GM23338 (cell line): ENCODE results near the gene COL18A1. TPM values are rescaled to one million over a fixed set of nuclear protein-coding genes. Genes with fewer than 3 reads are reported as not detected.

ENCODE experiments used
- ATAC-seq: fragments of 200-7000 bp; cut with Tn5 transposase; 3 replicates; pipeline ENCODE4 v1.9.1; 2020
- DNase-seq: peaks from one replicate; pipeline ENCODE4 v3.0.0-alpha.2; 2015; ENCODE audit warnings: low spot score
- H2AFZ ChIP-seq: fragments of 200-600 bp; sonication (generic); 2 replicates; pipeline ENCODE4 v1.8.0; 2016; ENCODE audit warnings: antibody characterized with exemption, mild to moderate bottlenecking, moderate library complexity
- H3F3A ChIP-seq: fragments of 200-600 bp; sonication (generic); replicated peaks from 2 replicates; pipeline ENCODE4 v1.8.0; 2017; ENCODE audit warnings: antibody characterized with exemption, mixed run types, low read depth
- H3K27ac ChIP-seq: fragments of 200-600 bp; sonication (generic); 2 replicates; pipeline ENCODE4 v1.6.1; 2016; ENCODE audit warnings: low read depth
- H3K27me3 ChIP-seq: fragments of 200-600 bp; sonication (generic); 2 replicates; pipeline ENCODE4 v1.8.0; 2016; ENCODE audit warnings: mild to moderate bottlenecking, mixed run types, moderate library complexity; ENCODE audit not compliant: insufficient read depth
- H3K36me3 ChIP-seq: fragments of 200-600 bp; sonication (generic); 2 replicates; pipeline ENCODE4 v1.8.0; 2016; ENCODE audit warnings: mild to moderate bottlenecking; ENCODE audit not compliant: insufficient read depth
- H3K4me1 ChIP-seq: fragments of 200-600 bp; sonication (generic); 2 replicates; pipeline ENCODE4 v1.8.0; 2016; ENCODE audit warnings: mild to moderate bottlenecking, moderate library complexity; ENCODE audit not compliant: insufficient read depth
- H3K4me2 ChIP-seq: fragments of 200-600 bp; sonication (generic); 2 replicates; pipeline ENCODE4 v1.7.1; 2017; ENCODE audit warnings: mixed run types
- H3K4me3 ChIP-seq: fragments of 200-600 bp; sonication (generic); 2 replicates; pipeline ENCODE4 v1.6.1; 2016; ENCODE audit warnings: mixed run types
- H3K79me2 ChIP-seq: fragments of 200-600 bp; sonication (generic); replicated peaks from 2 replicates; pipeline ENCODE4 v1.8.0; 2017; ENCODE audit warnings: mild to moderate bottlenecking; ENCODE audit not compliant: insufficient read depth
- H3K9me2 ChIP-seq: fragments of 200-600 bp; sonication (generic); 2 replicates; pipeline ENCODE4 v1.8.0; 2017; ENCODE audit not compliant: insufficient read depth
- H4K20me1 ChIP-seq: fragments of 200-600 bp; sonication (generic); replicated peaks from 2 replicates; pipeline ENCODE4 v1.8.0; 2017; ENCODE audit warnings: mild to moderate bottlenecking; ENCODE audit not compliant: insufficient read depth
- H3K27ac Mint-ChIP-seq: 2 replicates; pipeline ENCODE4 v1.8.0; 2020; ENCODE audit warnings: inconsistent platforms, mild to moderate bottlenecking, moderate library complexity, mixed read lengths
- H3K27me3 Mint-ChIP-seq: 3 replicates; pipeline ENCODE4 v1.8.0; 2022; ENCODE audit warnings: low read depth, mild to moderate bottlenecking, moderate library complexity, mixed read lengths, inconsistent platforms; ENCODE audit not compliant: insufficient read depth, poor library complexity
- H3K36me3 Mint-ChIP-seq: 3 replicates; pipeline ENCODE4 v1.8.0; 2021; ENCODE audit warnings: low read depth, mild to moderate bottlenecking, inconsistent platforms, moderate library complexity, mixed read lengths
- H3K4me1 Mint-ChIP-seq: 3 replicates; pipeline ENCODE4 v1.8.0; 2020; ENCODE audit warnings: mild to moderate bottlenecking, inconsistent platforms, mixed read lengths
- H3K4me3 Mint-ChIP-seq: 3 replicates; pipeline ENCODE4 v1.8.0; 2021; ENCODE audit warnings: moderate library complexity, mild to moderate bottlenecking, inconsistent platforms, mixed read lengths
- H3K9me3 Mint-ChIP-seq: 3 replicates; pipeline ENCODE4 v1.8.0; 2020; ENCODE audit warnings: moderate library complexity, mild to moderate bottlenecking, inconsistent platforms, mixed read lengths
- ETS1 ChIP-seq: IDR thresholded peaks from 2 replicates; pipeline ENCODE4 v1.6.1; 2016; ENCODE audit warnings: antibody characterized with exemption
- POLR2AphosphoS5 ChIP-seq: IDR thresholded peaks from 2 replicates; pipeline ENCODE4 v1.6.1; 2016; ENCODE audit warnings: antibody characterized with exemption, low read depth
- STAT1 ChIP-seq: IDR thresholded peaks from one replicate; pipeline ENCODE4 v1.6.1; 2016; ENCODE audit warnings: antibody characterized with exemption; ENCODE audit not compliant: unreplicated experiment
- ZNF114 ChIP-seq: fragments of 250-450 bp; sonication (Bioruptor Pico); IDR thresholded peaks from 2 replicates; pipeline ENCODE4 v1.5.0; 2020; ENCODE audit warnings: mild to moderate bottlenecking, moderate library complexity
- ZNF462 ChIP-seq: fragments of 250-450 bp; sonication (Bioruptor Pico); IDR thresholded peaks from 2 replicates; pipeline ENCODE4 v1.5.0; 2020; ENCODE audit warnings: mild to moderate bottlenecking, moderate library complexity
- polyA plus RNA-seq: library from polyadenylated mRNA; unstranded; fragments of >200 nt; fragmentation: Nextera tagmentation; extraction: Ambion mirVana; gene quantifications from 2 replicates; pipeline ENCODE4 v1.2.1, GENCODE V29; 2016
- total RNA-seq: library from RNA; depleted of rRNA; stranded (reverse); fragments of >200 nt; shearing (Covaris generic); gene quantifications from 2 replicates; pipeline ENCODE4 v1.2.3, GENCODE V29; 2014
- TF ChIP-seq, protein P1 (sequence below), 2 experiments: fragments of 200-600 bp in 1 of 2; sonication (generic) in 1 of 2; conservative IDR thresholded peaks; 2 replicates each; pipeline versions ENCODE4 v1.5.1 to v1.6.1; 2016 to 2017; ENCODE audit warnings: antibody characterized with exemption in 2 of 2, low read depth in 2 of 2, mild to moderate bottlenecking in 2 of 2, moderate library complexity in 1 of 2
- TF ChIP-seq, protein P2 (sequence below): IDR thresholded peaks from one replicate; pipeline ENCODE4 v1.6.1; 2018; ENCODE audit warnings: antibody characterized with exemption; ENCODE audit not compliant: unreplicated experiment

COL18A1 gene
- total and polyA plus RNA-seq, 2 experiments from 2014 or later = 38.4 to 430 TPM

DNA sequence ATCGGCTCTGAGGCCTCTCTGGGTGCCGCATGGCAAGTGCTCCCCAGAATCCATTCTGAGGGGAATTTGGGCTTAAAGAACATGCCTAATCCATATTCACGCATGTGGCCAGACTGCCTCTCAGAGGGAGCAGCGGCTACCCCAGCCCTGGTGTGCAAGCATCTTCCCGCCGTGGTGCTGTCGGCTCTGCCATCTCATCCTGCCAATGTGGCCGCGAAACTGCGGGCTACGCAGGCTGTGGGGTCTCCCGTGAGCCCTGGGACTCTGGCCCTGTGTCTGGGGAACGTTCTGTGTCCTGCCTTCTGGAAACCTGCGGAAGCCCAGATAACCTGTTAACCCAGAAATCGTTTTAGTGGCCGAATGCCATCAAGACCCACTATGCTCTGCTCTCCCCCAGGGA is 76.6 kb downstream of the COL18A1 start:
- H3K36me3 Mint-ChIP-seq = peaks cover 64% of the 10 kb centered on the region
- no peak for TF ChIP-seq ZNF462 (CRISPR knock-in tag)
- peaks cover under 1% of the 10 kb centered on the region; the same call in 1 of the 3 replicates for H3K9me3 Mint-ChIP-seq
- Histone ChIP-seq H3F3A (peaks cover 20% of the 10 kb centered on the region), H3K4me2 (no peak overlapping the region), H3K27ac (no peak overlapping the region), H3K36me3 (peaks cover 8% of the 10 kb centered on the region), H3K27me3 (no peaks in the 10 kb centered on the region), H3K4me3 (no peak overlapping the region), H3K79me2 (no peaks in the 10 kb centered on the region), H3K4me1 (no peaks in the 10 kb centered on the region), H4K20me1 (peaks cover 7% of the 10 kb centered on the region; the same call in 1 of the 2 replicates), H3K9me2 (no peaks in the 10 kb centered on the region), H2AFZ (no peak overlapping the region)
- H3K27ac Mint-ChIP-seq = no peak overlapping the region
- DNase-seq (no peak), ATAC-seq (no peak)
- no peak overlapping the region for H3K4me3 Mint-ChIP-seq
- peaks cover 15% of the 10 kb centered on the region for H3K27me3 Mint-ChIP-seq
- peaks cover 9% of the 10 kb centered on the region for H3K4me1 Mint-ChIP-seq

- Histone ChIP-seq H3K4me2 (no peak overlapping the region), H4K20me1 (peaks cover 7% of the 10 kb centered on the region; the same call in 1 of the 2 replicates), H3K9me2 (no peaks in the 10 kb centered on the region), H3K79me2 (no peaks in the 10 kb centered on the region), H2AFZ (no peak overlapping the region), H3K4me3 (no peak overlapping the region), H3K4me1 (no peaks in the 10 kb centered on the region), H3K27me3 (no peaks in the 10 kb centered on the region), H3K27ac (no peak overlapping the region), H3K36me3 (peaks cover 8% of the 10 kb centered on the region), H3F3A (peaks cover 20% of the 10 kb centered on the region)
- ATAC-seq (no peak), DNase-seq (no peak)
- Mint-ChIP-seq H3K4me3 (no peak overlapping the region), H3K36me3 (peaks cover 61% of the 10 kb centered on the region), H3K9me3 (no peaks in the 10 kb centered on the region), H3K27me3 (peaks cover 12% of the 10 kb centered on the region), H3K4me1 (peaks cover 10% of the 10 kb centered on the region), H3K27ac (no peak overlapping the region)
- TF ChIP-seq ZNF114 (CRISPR knock-in tag) (no peak), ETS1 (no peak), POLR2AphosphoS5 (no peak), STAT1 (no peak)
- TF ChIP-seq, protein P1, sequence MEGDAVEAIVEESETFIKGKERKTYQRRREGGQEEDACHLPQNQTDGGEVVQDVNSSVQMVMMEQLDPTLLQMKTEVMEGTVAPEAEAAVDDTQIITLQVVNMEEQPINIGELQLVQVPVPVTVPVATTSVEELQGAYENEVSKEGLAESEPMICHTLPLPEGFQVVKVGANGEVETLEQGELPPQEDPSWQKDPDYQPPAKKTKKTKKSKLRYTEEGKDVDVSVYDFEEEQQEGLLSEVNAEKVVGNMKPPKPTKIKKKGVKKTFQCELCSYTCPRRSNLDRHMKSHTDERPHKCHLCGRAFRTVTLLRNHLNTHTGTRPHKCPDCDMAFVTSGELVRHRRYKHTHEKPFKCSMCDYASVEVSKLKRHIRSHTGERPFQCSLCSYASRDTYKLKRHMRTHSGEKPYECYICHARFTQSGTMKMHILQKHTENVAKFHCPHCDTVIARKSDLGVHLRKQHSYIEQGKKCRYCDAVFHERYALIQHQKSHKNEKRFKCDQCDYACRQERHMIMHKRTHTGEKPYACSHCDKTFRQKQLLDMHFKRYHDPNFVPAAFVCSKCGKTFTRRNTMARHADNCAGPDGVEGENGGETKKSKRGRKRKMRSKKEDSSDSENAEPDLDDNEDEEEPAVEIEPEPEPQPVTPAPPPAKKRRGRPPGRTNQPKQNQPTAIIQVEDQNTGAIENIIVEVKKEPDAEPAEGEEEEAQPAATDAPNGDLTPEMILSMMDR (conservative IDR thresholded peaks at IDR 0.05; ENCODE audit: low read depth in 2 of 2) = no peak
- TF ChIP-seq, protein P2, sequence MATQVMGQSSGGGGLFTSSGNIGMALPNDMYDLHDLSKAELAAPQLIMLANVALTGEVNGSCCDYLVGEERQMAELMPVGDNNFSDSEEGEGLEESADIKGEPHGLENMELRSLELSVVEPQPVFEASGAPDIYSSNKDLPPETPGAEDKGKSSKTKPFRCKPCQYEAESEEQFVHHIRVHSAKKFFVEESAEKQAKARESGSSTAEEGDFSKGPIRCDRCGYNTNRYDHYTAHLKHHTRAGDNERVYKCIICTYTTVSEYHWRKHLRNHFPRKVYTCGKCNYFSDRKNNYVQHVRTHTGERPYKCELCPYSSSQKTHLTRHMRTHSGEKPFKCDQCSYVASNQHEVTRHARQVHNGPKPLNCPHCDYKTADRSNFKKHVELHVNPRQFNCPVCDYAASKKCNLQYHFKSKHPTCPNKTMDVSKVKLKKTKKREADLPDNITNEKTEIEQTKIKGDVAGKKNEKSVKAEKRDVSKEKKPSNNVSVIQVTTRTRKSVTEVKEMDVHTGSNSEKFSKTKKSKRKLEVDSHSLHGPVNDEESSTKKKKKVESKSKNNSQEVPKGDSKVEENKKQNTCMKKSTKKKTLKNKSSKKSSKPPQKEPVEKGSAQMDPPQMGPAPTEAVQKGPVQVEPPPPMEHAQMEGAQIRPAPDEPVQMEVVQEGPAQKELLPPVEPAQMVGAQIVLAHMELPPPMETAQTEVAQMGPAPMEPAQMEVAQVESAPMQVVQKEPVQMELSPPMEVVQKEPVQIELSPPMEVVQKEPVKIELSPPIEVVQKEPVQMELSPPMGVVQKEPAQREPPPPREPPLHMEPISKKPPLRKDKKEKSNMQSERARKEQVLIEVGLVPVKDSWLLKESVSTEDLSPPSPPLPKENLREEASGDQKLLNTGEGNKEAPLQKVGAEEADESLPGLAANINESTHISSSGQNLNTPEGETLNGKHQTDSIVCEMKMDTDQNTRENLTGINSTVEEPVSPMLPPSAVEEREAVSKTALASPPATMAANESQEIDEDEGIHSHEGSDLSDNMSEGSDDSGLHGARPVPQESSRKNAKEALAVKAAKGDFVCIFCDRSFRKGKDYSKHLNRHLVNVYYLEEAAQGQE = no peak
These were observed 77.3 kb downstream of the COL18A1 start for GRCh38 chr21:45481977-45482898.
